HG03108 (cell line): Measurements from ENCODE around the gene NTRK2.

Source experiments
- ATAC-seq: cut with Tn5 transposase; IDR thresholded peaks from one replicate; pipeline ENCODE4 v1.9.1; 2021; ENCODE audit warnings: moderate library complexity; ENCODE audit not compliant: unreplicated experiment

NTRK2 gene

GRCh38 chr9:85004818-85005413 is 335.4 kb downstream of the NTRK2 start:
- no peak for ATAC-seq

- no peak for ATAC-seq
Measured at GRCh38 chr9:85007748-85008147, 338.2 kb downstream of the NTRK2 start.

GRCh38 chr9:85008215-85008614 is 338.7 kb downstream of the NTRK2 start:
- ATAC-seq: no peak

GRCh38 chr9:85009251-85009650 is 339.7 kb downstream of the NTRK2 start:
- ATAC-seq: peak; percentile 70

- ATAC-seq: no peak
Measured at GRCh38 chr9:85013703-85014102, 344.2 kb downstream of the NTRK2 start.

- ATAC-seq: no peak
Measured at GRCh38 chr9:85014292-85014691, 344.8 kb downstream of the NTRK2 start.

GRCh38 chr9:85016384-85017006 is 347.0 kb downstream of the NTRK2 start:
- ATAC-seq: no peak

- ATAC-seq: no peak
Measured at GRCh38 chr9:85020791-85021190, 351.3 kb downstream of the NTRK2 start.

- no peak for ATAC-seq
Measured at GRCh38 chr9:85021686-85022085, 352.2 kb downstream of the NTRK2 start.

GRCh38 chr9:85024374-85024773 is 354.8 kb downstream of the NTRK2 start:
- ATAC-seq: no peak

GRCh38 chr9:85025638-85026037 is 356.1 kb downstream of the NTRK2 start:
- ATAC-seq: no peak

GRCh38 chr9:85027870-85028269 is 358.3 kb downstream of the NTRK2 start:
- no peak for ATAC-seq

- no peak for ATAC-seq
Measured at GRCh38 chr9:85030316-85030715, 360.8 kb downstream of the NTRK2 start.

GRCh38 chr9:85036496-85036895 is 367.0 kb downstream of the NTRK2 start:
- no peak for ATAC-seq

- no peak for ATAC-seq
Measured at GRCh38 chr9:85038061-85038460, 368.5 kb downstream of the NTRK2 start.

- ATAC-seq: no peak
Measured at GRCh38 chr9:85038824-85039608, 369.5 kb downstream of the NTRK2 start.

GRCh38 chr9:85040146-85040545 is 370.6 kb downstream of the NTRK2 start:
- ATAC-seq: no peak

GRCh38 chr9:85040821-85041465 is 371.4 kb downstream of the NTRK2 start:
- no peak for ATAC-seq

GRCh38 chr9:85041466-85042137 is 372.1 kb downstream of the NTRK2 start:
- no peak for ATAC-seq

- no peak for ATAC-seq
Measured at GRCh38 chr9:85042981-85043647, 373.6 kb downstream of the NTRK2 start.

- ATAC-seq: no peak
Measured at GRCh38 chr9:85045271-85045670, 375.7 kb downstream of the NTRK2 start.
